NCI-H2107 treated with DMSO at 0.1 percent for 48 hours (cell line): Measurements from ENCODE around the gene NUP188.

Source experiments
- DNase-seq: peaks from one replicate; lab custom pipeline; 2025; ENCODE audit not compliant: unreplicated experiment; lab: John Stamatoyannopoulos, UW

NUP188 gene

DNA sequence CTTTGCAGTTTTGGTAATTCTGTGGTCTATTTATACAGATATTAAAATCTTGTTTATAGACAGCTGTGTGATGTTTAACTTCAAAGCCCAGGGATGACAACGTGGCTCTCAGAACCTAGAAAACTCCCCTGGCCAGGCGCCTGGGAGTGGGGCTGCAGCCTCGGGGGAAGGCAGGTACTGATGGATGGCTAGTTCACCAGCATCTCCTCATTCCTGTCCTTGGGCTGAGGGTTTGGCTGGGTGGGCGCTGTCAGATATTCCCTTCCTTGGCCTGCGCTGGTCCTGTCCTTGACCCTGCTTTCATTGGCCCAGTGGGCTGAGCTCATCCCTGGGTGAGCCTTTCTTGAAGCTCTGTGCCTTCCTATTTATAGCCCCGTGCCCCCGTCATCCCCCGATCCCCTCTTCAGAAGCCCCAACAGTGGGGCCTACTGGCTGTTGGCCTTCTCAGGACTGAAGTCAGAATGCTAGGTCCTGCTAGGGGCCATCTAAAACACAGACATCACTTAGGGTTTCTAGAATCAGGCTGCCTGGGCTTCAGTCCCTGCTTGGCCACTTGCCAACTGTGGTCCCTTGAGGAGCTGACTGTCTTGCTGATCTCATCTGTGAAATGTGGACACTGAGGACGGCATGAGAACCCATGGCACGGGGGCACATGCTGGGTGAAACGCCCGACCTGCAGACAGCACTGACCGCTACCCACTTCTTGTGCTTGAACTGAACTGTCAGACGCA is 59.7 kb downstream of the NUP188 start:
- no peak for DNase-seq

DNA sequence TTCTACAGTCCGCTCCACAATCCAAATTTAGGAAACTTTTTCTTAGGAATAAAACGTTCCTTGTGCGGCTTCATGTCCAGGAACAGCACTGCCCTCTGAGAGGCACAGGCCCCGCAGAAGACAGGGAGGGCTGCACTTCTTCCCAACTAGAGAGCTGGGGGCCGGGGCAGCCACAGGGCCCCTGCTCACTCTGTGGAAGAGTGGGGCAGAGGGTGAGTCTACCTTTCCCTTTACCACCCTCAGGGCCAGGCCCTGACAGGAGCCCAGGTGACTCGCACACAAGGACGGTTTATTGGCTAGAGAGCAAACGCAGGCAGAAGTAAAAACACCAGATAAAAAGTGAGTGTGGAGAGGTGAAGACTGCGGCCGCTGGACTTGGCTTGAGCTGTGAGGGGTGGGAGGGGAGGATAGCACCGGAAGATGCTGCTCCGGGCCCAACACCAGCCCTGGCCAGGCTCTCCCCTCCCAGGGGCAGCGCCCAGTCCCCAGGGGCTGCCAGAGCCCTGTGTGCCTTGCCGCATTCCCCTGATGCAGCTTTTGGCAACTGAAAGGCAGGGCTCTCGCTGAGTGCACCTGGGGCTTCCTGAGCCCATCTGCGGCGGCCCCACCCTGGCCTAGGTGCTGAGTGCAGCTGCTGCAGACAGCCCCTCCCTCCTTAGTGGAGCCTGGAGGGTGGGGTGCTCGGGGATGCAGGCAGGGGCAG is 60.4 kb downstream of the NUP188 start:
- DNase-seq, result peak; percentile 22

DNA sequence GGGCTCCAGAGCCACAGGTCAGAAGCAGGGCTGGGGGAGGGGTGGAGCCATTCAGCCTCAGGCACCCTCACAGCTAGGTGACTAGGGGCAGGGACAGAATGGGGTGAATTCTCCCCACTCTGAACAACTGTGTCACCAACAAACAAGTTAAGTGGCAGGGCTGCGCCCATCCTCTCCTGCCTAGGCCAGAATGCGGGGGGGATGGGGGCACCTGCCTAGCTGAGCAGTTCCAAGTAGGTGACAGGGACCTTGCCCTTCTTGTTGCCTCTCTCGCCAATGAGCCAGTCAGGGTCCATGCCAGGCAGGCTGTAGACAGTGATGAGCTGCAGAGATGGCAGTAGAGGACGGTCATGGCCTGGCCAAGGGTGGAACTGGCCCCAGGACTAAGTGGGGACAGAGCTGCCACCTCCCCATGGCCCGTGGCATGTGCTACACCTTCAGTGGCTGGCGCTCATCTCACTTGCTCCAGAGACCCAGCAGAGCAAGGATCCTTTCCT is 61.0 kb downstream of the NUP188 start:
- no peak for DNase-seq

- no peak for DNase-seq
These were observed 61.6 kb downstream of the NUP188 start for GRCh38 chr9:129008986-129009583.

GRCh38 chr9:129009584-129010141 is 62.2 kb downstream of the NUP188 start:
- DNase-seq, result no peak

DNA sequence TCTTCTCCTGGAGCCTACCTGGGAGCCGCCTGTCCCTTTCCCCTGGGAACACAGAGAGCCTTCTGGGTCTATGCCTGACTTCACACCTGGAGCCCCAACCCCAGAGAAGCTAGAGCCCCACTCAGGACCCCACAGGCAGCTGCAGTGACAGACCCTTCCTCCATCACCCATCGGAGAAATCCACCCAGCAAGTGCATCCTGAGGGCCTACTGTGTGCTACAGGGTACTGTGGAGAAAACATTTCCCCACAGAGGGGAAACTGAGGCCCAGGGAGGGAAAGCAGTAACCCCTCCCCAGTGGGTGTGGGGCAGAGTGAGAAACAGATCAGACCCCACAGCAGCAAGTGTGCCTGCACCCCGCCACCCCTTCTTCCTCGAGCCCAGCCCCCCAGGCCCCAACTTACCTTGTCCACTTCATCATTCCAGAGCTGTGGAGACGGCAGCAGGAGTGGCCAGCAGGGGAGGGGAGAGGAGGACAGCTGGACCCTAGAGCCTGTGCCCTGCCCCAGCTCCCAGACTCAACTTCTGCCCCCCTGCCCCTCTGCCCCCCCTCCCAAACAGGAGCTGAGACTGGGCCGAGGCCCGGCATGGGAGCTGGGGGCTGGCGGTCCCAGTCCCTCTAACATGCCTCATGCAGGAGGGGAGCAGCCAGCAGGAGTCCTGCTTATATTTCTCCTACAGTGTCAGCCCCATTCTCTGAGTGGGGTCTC is 62.9 kb downstream of the NUP188 start:
- no peak for DNase-seq

GRCh38 chr9:129011170-129011569 is 63.7 kb downstream of the NUP188 start:
- DNase-seq, result no peak

GRCh38 chr9:129011761-129012181 is 64.3 kb downstream of the NUP188 start:
- DNase-seq, result no peak

- no peak for DNase-seq
These were observed 64.8 kb downstream of the NUP188 start for GRCh38 chr9:129012343-129012742.

- no peak for DNase-seq
These were observed 65.5 kb downstream of the NUP188 start for GRCh38 chr9:129012893-129013448.

DNA sequence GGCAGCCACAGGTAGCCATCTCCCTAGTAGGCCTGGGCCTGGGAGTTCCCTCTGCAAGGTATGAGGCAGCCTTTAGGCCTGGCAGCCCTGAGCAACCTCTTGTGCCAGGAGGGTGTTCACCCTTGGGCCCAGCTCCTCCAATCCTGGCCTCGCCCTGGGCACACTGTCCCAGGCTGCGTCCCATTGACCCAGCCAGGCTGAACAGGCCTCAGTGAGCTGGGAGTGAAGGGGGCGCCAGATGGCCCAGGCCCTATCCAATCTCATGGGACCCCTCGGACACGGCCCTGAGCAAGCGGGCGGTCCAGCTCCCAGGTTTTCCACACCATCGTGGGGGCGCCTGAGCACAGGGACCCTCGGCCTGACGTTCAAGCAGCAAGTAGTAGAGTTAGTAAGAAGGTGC is 66.2 kb downstream of the NUP188 start:
- no peak for DNase-seq

DNA sequence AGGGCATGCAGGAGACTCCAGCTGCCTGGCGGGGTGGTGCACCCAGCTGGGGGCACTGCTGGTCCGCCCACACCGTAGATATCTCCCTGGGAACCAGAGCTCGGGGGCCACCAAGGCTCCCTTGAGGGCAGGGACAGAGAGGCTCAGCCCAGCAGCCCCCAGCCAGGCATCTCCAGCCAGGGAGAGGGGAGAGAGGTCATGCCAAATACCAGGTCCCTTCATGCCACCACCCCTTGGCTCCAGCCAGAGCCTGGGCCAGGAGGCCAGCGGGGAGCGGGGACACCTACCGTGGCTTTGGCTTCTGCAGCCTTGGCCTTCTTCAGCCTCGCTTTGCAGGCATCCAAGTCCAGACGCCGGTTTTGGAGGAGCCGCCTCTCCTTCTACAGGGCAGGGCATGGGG is 66.6 kb downstream of the NUP188 start:
- no peak for DNase-seq

DNA sequence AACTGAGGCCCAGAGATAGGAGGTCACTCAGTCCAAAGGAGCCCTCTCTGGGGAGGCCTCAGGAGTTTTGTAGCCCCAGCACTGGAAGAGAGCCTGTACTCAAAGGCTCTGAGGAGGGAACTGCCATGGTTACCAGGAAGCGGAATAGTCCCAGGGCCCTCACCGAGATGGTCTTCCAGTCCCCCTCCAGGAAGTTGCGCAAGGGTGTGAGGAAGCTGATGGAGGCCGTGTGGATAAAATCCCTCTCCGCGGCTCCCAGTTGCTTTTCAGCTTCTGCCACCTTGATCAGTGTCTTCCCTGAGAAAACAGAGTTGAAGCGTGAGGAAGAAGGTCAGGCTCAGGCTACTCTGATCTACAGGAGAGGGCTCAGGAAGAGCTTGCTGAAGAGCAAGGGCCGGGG is 67.1 kb downstream of the NUP188 start:
- DNase-seq, result no peak

GRCh38 chr9:129021091-129021490 is 73.6 kb downstream of the NUP188 start:
- no peak for DNase-seq

GRCh38 chr9:129022037-129022436 is 74.5 kb downstream of the NUP188 start:
- no peak for DNase-seq

DNA sequence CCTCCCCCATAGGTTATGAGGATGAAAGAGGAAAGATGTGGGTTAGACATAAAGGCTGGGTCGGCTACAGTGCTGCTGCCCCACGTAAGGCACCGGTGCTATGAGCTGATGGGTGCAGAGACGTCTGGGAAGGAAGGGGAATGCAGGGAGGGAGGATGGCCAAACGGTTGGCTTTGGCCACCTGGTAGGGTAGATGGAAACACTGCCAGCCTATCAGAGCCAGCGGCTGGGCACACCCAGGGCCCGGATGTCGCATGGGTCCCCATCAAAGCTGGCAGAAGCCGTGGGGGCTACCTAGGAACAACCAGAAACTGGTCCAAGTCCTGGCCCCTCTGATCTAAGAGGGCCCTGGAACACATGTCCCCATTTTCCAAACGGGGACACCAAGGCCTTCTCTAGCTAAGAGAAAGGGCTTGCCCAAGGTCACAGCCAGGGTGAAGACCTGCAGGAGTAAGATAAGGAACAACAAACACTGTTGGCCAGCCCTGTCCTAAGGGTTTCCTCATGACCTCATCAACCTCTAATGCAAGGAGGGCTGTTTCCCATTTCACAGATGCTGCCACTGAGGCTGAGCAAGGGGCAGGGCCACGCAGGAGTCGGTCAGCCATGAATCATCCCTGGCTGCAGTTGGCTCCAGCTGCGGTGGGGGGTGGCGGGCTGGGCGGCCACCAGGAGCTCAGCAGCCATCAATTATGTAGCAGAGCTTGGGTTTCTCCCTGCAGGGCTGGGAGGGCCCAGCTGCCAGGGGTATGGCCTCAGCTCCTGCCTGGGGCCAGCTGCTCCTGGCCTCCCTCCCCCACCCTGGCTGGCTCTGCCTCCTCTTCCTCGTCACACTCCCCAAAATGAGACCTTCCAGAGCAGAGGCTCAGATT is 75.8 kb downstream of the NUP188 start:
- DNase-seq, result peak; percentile 61

- no peak for DNase-seq
These were observed 76.4 kb downstream of the NUP188 start for GRCh38 chr9:129023908-129024233.

DNA sequence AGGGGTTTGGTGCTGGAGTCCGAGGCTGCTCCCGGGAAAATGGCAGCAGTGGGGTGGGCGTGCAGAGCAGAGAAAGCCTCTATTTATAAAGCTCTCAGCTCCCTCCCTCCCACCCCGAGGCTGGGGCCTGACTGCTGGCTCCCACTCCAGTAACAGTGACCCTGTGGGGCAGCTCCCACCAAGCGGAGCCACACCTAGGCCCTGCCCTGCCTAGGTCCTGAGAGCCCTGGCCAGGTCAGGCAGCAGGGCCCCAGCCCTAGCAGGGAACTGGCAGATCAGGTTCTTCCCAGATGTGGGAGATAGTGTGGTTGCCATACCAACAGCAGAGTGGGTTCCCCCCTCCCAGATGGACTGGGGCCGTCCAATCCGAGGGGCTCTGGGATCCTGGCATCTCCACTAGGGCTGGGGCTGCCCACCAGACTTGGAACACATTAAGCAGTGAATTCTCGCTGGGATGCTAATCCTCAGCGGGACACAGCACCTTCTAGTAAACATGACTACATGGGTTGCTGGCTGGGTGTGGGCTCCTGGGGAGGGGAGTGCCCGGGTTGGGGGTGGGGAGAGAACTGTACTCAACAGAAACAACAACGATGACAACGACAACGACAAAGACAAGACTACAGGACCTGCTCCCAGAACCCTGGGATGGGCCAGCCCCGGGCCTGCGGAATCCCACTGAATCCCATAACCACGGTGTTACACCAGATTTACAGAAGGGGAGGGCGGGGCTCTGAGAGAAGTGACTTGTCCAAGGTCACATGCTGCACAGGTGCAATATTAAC is 79.1 kb downstream of the NUP188 start:
- no peak for DNase-seq

- DNase-seq, result no peak
These were observed 79.8 kb downstream of the NUP188 start for GRCh38 chr9:129027224-129027684.
